ENCODE measurements around the gene ITPK1. TPM values are rescaled to one million over a fixed set of nuclear protein-coding genes. Genes with fewer than 3 reads are reported as not detected.

ITPK1 gene
- total and polyA plus RNA-seq, 5 donors from 2014 or later: 19.5 to 54.1 (median 22.1) TPM

DNA sequence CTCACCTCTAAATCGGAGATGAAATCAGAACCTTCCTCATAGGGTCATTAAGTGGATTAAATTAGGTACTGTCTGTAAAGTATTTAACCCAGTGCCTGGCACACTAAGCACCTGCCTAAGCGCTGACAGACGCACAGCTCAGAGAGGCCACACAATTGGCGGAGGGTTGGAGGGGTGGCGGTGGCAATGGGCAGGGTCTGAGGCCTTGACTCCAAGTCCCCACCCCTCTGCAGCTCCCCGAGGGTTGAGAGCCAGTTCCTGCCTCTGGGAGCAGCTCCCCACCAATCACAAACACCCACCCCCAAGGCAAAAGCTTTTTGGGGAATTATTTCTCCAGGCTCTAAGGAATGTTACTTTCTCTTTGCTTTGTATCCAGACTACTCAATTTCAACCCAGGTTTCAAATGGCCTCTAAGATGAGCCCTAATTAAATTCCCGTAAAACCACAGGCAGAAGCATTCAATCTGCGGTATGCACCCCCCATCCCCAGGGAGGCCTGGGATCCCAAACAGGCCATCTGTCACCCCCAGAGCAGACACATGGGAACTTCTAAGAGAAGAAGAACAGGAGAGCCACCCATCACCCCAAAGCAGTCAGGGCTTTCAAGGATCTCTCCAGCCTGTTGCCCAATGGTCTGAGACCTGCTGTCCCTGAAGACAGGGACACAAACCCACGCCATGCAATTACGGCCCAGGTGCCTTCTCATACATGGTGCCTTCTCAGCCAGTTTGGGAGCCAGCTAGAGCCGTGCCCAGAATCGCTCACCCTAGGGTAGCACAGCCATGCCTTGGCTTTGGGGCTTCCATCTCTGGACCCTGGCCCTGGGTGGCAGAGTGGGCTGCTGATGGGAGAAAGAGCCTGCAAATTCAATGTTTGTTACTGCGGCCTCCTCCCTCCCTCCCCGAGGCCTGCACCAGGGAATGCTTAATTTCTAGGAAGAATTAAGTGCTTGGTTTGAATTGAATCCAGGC, 126.7 kb downstream of the ITPK1 start:
- Mint-ChIP-seq H3K36me3 (peaks cover 33% of the 10 kb centered on the region), H3K27me3 (no peaks in the 10 kb centered on the region), H3K4me1 (peaks cover 0 to 4% (median 2%) of the 10 kb centered on the region in 4 donors), H3K4me3 (no peak overlapping the region), H3K27ac (no peak overlapping the region), H3K9me3 (no peaks in the 10 kb centered on the region)
- Histone ChIP-seq H3K36me3 (ENCODE audit: control insufficient read depth, insufficient read depth, low read length) (peaks cover 18% of the 10 kb centered on the region), H3K4me1 (ENCODE audit: control insufficient read depth, insufficient read depth, low read length, poor library complexity, severe bottlenecking) (no peaks in the 10 kb centered on the region), H3K27me3 (ENCODE audit: control insufficient read depth, insufficient read depth, low read length) (no peaks in the 10 kb centered on the region), H3K9me3 (ENCODE audit: control insufficient read depth in 2 of 2, low read length in 2 of 2) (no peaks in the 10 kb centered on the region), H3K27ac (ENCODE audit: insufficient read depth, low read length, poor library complexity, severe bottlenecking) (no peak overlapping the region), H3K4me3 (ENCODE audit: low read depth, low read length) (no peak overlapping the region)
- ATAC-seq (ENCODE audit: low read depth in 2 of 2) (no peak), DNase-seq (no peak)

- Histone ChIP-seq H3K4me1 (ENCODE audit: control insufficient read depth, insufficient read depth, low read length, poor library complexity, severe bottlenecking) (no peaks in the 10 kb centered on the region), H3K9me3 (ENCODE audit: control insufficient read depth in 2 of 2, low read length in 2 of 2) (no peaks in the 10 kb centered on the region), H3K36me3 (ENCODE audit: control insufficient read depth, insufficient read depth, low read length) (peaks cover 6% of the 10 kb centered on the region), H3K27me3 (ENCODE audit: control insufficient read depth, insufficient read depth, low read length) (no peaks in the 10 kb centered on the region), H3K4me3 (ENCODE audit: low read depth, low read length) (no peak overlapping the region), H3K27ac (ENCODE audit: insufficient read depth, low read length, poor library complexity, severe bottlenecking) (no peak overlapping the region)
- DNase-seq (no peak), ATAC-seq (ENCODE audit: low read depth in 2 of 2) (no peak)
- H3K36me3 Mint-ChIP-seq: peaks cover 33% of the 10 kb centered on the region
- H3K9me3 Mint-ChIP-seq: no peaks in the 10 kb centered on the region
- H3K27me3 Mint-ChIP-seq: no peaks in the 10 kb centered on the region
- peaks cover 0 to 6% (median 2%) of the 10 kb centered on the region in 4 donors for H3K4me1 Mint-ChIP-seq
- H3K27ac Mint-ChIP-seq: no peak overlapping the region
- H3K4me3 Mint-ChIP-seq: no peak overlapping the region
Observed at GRCh38 chr14:92987713-92988510, 127.8 kb downstream of the ITPK1 start.

GRCh38 chr14:92987148-92987570, 128.6 kb downstream of the ITPK1 start:
- H3K4me3 Mint-ChIP-seq: no peak overlapping the region
- Histone ChIP-seq H3K4me1 (ENCODE audit: control insufficient read depth, insufficient read depth, low read length, poor library complexity, severe bottlenecking) (no peaks in the 10 kb centered on the region), H3K36me3 (ENCODE audit: control insufficient read depth, insufficient read depth, low read length) (peaks cover 2% of the 10 kb centered on the region), H3K4me3 (ENCODE audit: low read depth, low read length) (no peak overlapping the region), H3K27ac (ENCODE audit: insufficient read depth, low read length, poor library complexity, severe bottlenecking) (no peak overlapping the region), H3K9me3 (ENCODE audit: control insufficient read depth in 2 of 2, low read length in 2 of 2) (no peaks in the 10 kb centered on the region), H3K27me3 (ENCODE audit: control insufficient read depth, insufficient read depth, low read length) (no peaks in the 10 kb centered on the region)
- no peak for DNase-seq
- H3K9me3 Mint-ChIP-seq: no peaks in the 10 kb centered on the region
- H3K27ac Mint-ChIP-seq: no peak overlapping the region
- ATAC-seq (ENCODE audit: low read depth in 2 of 2): no peak
- peaks cover 34% of the 10 kb centered on the region for H3K36me3 Mint-ChIP-seq
- H3K27me3 Mint-ChIP-seq: no peaks in the 10 kb centered on the region
- peaks cover 0 to 6% (median 2%) of the 10 kb centered on the region in 4 donors for H3K4me1 Mint-ChIP-seq

DNA sequence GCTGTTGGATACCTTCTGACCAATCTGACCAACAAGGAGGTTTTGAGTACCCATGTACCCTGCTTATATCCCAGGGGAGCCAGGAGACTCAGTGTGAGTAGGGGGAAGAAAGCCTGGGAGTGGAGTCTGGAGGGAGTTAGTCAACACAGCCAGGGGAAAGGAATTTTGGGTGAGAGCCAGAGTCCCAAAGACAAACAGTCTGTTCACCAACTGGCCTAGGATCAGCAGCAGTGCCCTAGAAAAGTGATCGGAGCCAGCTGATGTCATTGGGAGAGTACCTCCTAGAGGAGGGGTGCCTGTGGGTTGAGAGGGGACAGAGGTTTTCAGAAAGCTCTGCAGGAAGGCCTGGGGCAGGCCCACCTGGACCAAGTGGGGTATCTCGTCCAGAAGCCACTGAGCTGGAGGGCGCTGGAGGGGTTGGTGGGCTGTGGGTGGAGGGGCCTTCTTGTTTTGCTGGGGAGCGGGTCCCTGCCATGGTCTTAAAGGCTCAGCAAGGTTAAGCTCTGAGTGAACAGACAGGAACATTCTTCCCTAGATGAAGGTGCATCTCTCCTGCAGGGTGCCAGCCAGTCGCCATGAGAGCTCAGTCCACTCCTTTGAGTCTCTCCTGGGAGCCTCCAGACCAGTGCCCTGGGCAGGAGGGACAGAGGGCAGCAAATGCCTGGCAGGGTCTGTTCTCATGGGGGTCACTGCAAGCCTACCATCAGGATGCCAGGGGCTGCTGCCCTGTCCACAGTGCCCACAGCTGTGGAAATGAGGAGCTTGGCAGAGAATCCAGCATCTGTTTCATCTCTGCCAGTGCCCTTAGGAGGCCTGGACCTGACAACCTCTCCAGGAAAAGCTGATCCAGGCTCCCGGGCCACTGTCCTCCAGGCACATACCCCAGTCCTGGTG, 129.2 kb downstream of the ITPK1 start:
- Mint-ChIP-seq H3K4me3 (no peak overlapping the region), H3K9me3 (peaks cover 0 to 2% (median 0%) of the 10 kb centered on the region in 7 donors), H3K27me3 (no peaks in the 10 kb centered on the region), H3K27ac (peak overlapping the region in 2 of 3 donors; percentile 17 to 21), H3K4me1 (peaks cover 0 to 7% (median 2%) of the 10 kb centered on the region in 4 donors), H3K36me3 (peaks cover 34% of the 10 kb centered on the region)
- DNase-seq (no peak), ATAC-seq (ENCODE audit: low read depth in 2 of 2) (no peak)
- Histone ChIP-seq H3K36me3 (ENCODE audit: control insufficient read depth, insufficient read depth, low read length) (peaks cover 3% of the 10 kb centered on the region), H3K9me3 (ENCODE audit: control insufficient read depth in 2 of 2, low read length in 2 of 2) (no peaks in the 10 kb centered on the region), H3K4me3 (ENCODE audit: low read depth, low read length) (no peak overlapping the region), H3K4me1 (ENCODE audit: control insufficient read depth, insufficient read depth, low read length, poor library complexity, severe bottlenecking) (no peaks in the 10 kb centered on the region), H3K27me3 (ENCODE audit: control insufficient read depth, insufficient read depth, low read length) (no peaks in the 10 kb centered on the region), H3K27ac (ENCODE audit: insufficient read depth, low read length, poor library complexity, severe bottlenecking) (no peak overlapping the region)

DNA sequence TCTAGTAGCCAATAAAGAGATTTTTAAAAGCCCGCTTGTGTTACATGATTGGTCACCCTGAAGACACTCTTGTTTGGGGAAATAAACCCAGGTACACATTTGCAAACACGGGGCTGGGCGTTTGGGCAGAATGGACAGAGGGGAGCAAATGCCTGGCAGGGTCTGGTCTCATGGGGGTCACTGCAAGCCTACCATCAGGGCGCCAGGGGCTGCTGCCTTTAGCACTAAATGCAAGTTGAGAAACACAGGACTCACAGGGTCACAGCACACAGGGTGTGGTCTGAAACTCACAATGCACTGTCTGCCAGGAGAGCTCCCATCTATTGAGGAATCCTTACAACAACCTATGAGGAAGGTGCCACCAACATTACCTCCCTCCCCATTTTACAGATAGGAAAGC, 130.2 kb downstream of the ITPK1 start:
- peak overlapping the region in 1 of 3 donors; percentile 17 for H3K27ac Mint-ChIP-seq
- peaks cover 40% of the 10 kb centered on the region for H3K36me3 Mint-ChIP-seq
- H3K4me3 Mint-ChIP-seq: no peak overlapping the region

DNA sequence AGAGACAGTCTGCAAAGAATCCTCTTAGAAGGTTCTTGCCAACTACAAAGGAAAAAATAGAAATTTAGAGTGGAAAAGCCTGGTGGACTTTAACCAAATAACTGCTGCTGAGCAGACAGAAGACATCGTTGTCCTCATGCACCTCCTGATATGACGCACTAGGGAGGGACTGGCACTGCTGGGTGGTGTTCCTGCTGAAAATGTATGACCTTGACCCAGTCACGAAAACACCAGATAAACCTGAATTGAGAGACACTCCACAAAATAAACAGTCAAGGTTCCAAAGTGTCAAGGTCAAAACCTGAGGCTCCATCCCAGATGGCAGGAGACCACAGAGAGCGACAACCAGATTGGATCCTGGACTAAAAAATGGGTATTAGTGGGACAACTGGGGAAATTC, 130.8 kb downstream of the ITPK1 start:
- Mint-ChIP-seq H3K36me3 (peaks cover 42% of the 10 kb centered on the region), H3K27ac (peak overlapping the region in 1 of 3 donors; percentile 2)

More for the DNA sequence above, 130.2 kb downstream of the ITPK1 start:
- no peaks in the 10 kb centered on the region for H3K27me3 Mint-ChIP-seq
- no peak overlapping the region for H3K4me3 ChIP-seq (ENCODE audit: low read depth, low read length)
- peaks cover 0 to 10% (median 2%) of the 10 kb centered on the region in 4 donors for H3K4me1 Mint-ChIP-seq
- peaks cover 3% of the 10 kb centered on the region for H3K36me3 ChIP-seq (ENCODE audit: control insufficient read depth, insufficient read depth, low read length)
- ATAC-seq (ENCODE audit: low read depth in 2 of 2): no peak
- H3K4me1 ChIP-seq (ENCODE audit: control insufficient read depth, insufficient read depth, low read length, poor library complexity, severe bottlenecking): no peaks in the 10 kb centered on the region
- no peak for DNase-seq
- H3K27ac ChIP-seq (ENCODE audit: insufficient read depth, low read length, poor library complexity, severe bottlenecking): no peak overlapping the region
- peaks cover 0 to 8% (median 3%) of the 10 kb centered on the region in 7 donors for H3K9me3 Mint-ChIP-seq
- no peaks in the 10 kb centered on the region for H3K27me3 ChIP-seq (ENCODE audit: control insufficient read depth, insufficient read depth, low read length)
- peaks cover 1 to 2% of the 10 kb centered on the region in 2 experiments for H3K9me3 ChIP-seq (ENCODE audit: control insufficient read depth in 2 of 2, low read length in 2 of 2)

More for the DNA sequence above, 130.8 kb downstream of the ITPK1 start:
- ATAC-seq (ENCODE audit: low read depth in 2 of 2): no peak
- Histone ChIP-seq H3K36me3 (ENCODE audit: control insufficient read depth, insufficient read depth, low read length) (peaks cover 3% of the 10 kb centered on the region), H3K27ac (ENCODE audit: insufficient read depth, low read length, poor library complexity, severe bottlenecking) (no peak overlapping the region), H3K4me3 (ENCODE audit: low read depth, low read length) (no peak overlapping the region), H3K27me3 (ENCODE audit: control insufficient read depth, insufficient read depth, low read length) (no peaks in the 10 kb centered on the region), H3K9me3 (ENCODE audit: control insufficient read depth in 2 of 2, low read length in 2 of 2) (peaks cover 2 to 7% of the 10 kb centered on the region in 2 experiments), H3K4me1 (ENCODE audit: control insufficient read depth, insufficient read depth, low read length, poor library complexity, severe bottlenecking) (no peaks in the 10 kb centered on the region)
- H3K9me3 Mint-ChIP-seq: peaks cover 0 to 10% (median 3%) of the 10 kb centered on the region in 7 donors
- no peaks in the 10 kb centered on the region for H3K27me3 Mint-ChIP-seq
- peaks cover 0 to 10% (median 2%) of the 10 kb centered on the region in 4 donors for H3K4me1 Mint-ChIP-seq
- DNase-seq: no peak
- H3K4me3 Mint-ChIP-seq: no peak overlapping the region
